ENCODE results near the gene ARV1.
"Not testable (repeated sequence)": the region's sequence is repeated elsewhere in the genome, so short reads cannot be mapped to it uniquely, and the experiment has no call there.

The ARV1 gene

DNA sequence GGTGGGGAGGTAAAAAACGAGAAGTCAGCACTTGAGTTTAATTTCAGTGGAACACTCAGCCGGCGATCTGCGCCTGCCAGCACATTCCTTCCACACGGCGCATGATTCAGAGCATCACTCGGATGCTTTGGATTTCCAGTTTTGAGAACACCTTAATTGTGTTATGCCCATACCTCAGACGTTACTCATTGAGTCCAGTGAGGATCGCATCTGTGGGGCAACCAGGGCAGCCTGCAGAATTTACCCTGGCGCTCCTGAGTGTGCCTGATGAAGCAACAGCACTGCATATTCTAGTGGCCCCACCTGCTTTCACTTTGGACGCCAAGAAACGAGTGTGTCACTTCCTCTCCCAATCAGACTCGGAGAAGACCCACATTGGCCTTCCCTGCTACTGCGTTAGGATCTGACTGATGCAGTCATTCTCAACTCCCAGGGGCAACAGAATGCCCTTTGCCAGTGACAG lies 41.3 kb downstream of the ARV1 start:
- DNase-seq (ENCODE audit: low spot score) = no peak
- TF ChIP-seq, protein P1, sequence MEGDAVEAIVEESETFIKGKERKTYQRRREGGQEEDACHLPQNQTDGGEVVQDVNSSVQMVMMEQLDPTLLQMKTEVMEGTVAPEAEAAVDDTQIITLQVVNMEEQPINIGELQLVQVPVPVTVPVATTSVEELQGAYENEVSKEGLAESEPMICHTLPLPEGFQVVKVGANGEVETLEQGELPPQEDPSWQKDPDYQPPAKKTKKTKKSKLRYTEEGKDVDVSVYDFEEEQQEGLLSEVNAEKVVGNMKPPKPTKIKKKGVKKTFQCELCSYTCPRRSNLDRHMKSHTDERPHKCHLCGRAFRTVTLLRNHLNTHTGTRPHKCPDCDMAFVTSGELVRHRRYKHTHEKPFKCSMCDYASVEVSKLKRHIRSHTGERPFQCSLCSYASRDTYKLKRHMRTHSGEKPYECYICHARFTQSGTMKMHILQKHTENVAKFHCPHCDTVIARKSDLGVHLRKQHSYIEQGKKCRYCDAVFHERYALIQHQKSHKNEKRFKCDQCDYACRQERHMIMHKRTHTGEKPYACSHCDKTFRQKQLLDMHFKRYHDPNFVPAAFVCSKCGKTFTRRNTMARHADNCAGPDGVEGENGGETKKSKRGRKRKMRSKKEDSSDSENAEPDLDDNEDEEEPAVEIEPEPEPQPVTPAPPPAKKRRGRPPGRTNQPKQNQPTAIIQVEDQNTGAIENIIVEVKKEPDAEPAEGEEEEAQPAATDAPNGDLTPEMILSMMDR (IDR thresholded peaks at IDR 0.05; ENCODE audit: extremely low read depth, missing control alignments) = no peak

GRCh38 chr1:231020816-231021215 lies 41.9 kb downstream of the ARV1 start:
- TF ChIP-seq, protein P1 (IDR thresholded peaks at IDR 0.05; ENCODE audit: extremely low read depth, missing control alignments) = no peak
- DNase-seq (ENCODE audit: low spot score) = no peak

- TF ChIP-seq, protein P1 (IDR thresholded peaks at IDR 0.05; ENCODE audit: extremely low read depth, missing control alignments) = no peak
- DNase-seq (ENCODE audit: low spot score) = no peak
These were observed 42.7 kb downstream of the ARV1 start for GRCh38 chr1:231021540-231022031.

DNA sequence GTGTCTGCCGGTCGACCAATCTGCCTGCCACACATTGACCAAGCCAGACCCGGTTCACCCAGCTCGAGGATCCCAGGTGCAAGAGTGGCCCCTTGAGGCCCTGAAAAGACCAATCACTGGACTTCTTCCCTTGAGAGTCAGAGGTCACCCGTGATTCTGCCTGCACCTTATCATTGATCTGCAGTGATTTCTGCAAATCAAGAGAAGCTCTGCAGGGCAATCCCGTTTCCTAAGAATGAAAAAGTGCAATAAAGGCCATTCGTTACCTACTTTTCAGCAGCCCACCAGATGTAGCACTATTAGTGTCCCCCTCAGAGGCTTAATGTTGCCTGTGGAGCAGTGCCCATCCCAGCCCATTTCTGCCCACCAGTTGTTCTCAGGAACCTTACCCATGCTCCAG lies 43.6 kb downstream of the ARV1 start:
- DNase-seq (ENCODE audit: low spot score) = not testable (repeated sequence)

- TF ChIP-seq, protein P1 (IDR thresholded peaks at IDR 0.05; ENCODE audit: extremely low read depth, missing control alignments) = no peak
- no peak for DNase-seq (ENCODE audit: low spot score)
These were observed 44.3 kb downstream of the ARV1 start for GRCh38 chr1:231023150-231023549.

DNA sequence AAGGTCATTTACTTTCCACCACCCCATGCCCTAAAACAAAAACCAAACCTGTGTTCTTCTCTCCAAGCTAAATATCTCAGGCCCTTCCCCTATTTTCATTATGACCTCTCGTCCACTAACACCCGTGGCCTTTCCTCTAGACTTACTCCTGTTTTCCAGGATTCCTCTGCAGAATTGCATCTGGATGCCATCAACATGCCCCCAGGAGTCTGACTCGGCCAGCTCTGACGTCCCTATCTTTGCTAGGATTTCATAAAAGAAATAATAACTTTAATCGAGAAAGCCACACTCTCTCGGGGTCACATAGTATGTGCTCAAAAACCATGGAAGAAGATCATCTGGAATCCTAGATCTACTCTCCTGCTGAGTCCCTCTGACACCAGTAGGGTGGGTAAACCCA lies 47.7 kb downstream of the ARV1 start:
- TF ChIP-seq, protein P1 (IDR thresholded peaks at IDR 0.05; ENCODE audit: extremely low read depth, missing control alignments) = no peak
- DNase-seq (ENCODE audit: low spot score) = no peak

GRCh38 chr1:231027136-231027925 lies 48.4 kb downstream of the ARV1 start:
- TF ChIP-seq, protein P1 (IDR thresholded peaks at IDR 0.05; ENCODE audit: extremely low read depth, missing control alignments) = no peak
- DNase-seq (ENCODE audit: low spot score) = no peak

- TF ChIP-seq, protein P1 (IDR thresholded peaks at IDR 0.05; ENCODE audit: extremely low read depth, missing control alignments) = no peak
- no peak for DNase-seq (ENCODE audit: low spot score)
These were observed 49.1 kb downstream of the ARV1 start for GRCh38 chr1:231027971-231028370.
